Measurements from ENCODE around the gene TULP4.

- TF ChIP-seq JUNB (IDR thresholded peaks at IDR 0.05) (no peak), CTCF (IDR thresholded peaks at IDR 0.05) (no peak), RCOR1 (IDR thresholded peaks at IDR 0.05; ENCODE audit: low read depth, low read length) (no peak), CEBPB (IDR thresholded peaks at IDR 0.05) (no peak)
These were observed 192.9 kb downstream of the TULP4 start for GRCh38 chr6:158505194-158505593.
